Measurements from ENCODE around the gene INSM1.

GRCh38 chr20:20371681-20372080, 3.8 kb downstream of the INSM1 start:
- TF ChIP-seq CTCF (IDR thresholded peaks at IDR 0.05 in 4 of 5, conservative IDR thresholded peaks at IDR 0.05 in 1 of 5), result no peak
- TF ChIP-seq POLR2A (IDR thresholded peaks at IDR 0.05), result no peak

Data from gastrocnemius medialis (tissue), 4 donors.